Mesendoderm (in vitro differentiated cells): ENCODE results near the gene IFRD1.

ENCODE experiments used
- DNase-seq: peaks from one replicate; pipeline ENCODE4 v3.0.0; 2013
- H2AK5ac ChIP-seq: 2 replicates; pipeline ENCODE4 v1.6.1; 2013; ENCODE audit warnings: low read length, inconsistent platforms
- H2BK120ac ChIP-seq: 2 replicates; pipeline ENCODE4 v1.6.1; 2013; ENCODE audit warnings: low read depth, mild to moderate bottlenecking, low read length, moderate library complexity, mixed read lengths
- H2BK15ac ChIP-seq: replicated peaks from 2 replicates; pipeline ENCODE4 v1.6.1; 2013; ENCODE audit warnings: low read depth, mild to moderate bottlenecking, moderate library complexity
- H2BK5ac ChIP-seq: 2 replicates; pipeline ENCODE4 v1.6.1; 2013; ENCODE audit warnings: low read length, inconsistent platforms
- H3K18ac ChIP-seq: 2 replicates; pipeline ENCODE4 v1.6.1; 2013; ENCODE audit warnings: mild to moderate bottlenecking, low read length, mixed read lengths
- H3K23ac ChIP-seq: one replicate; pipeline ENCODE4 v1.6.1; 2013; ENCODE audit warnings: low read length
- H3K27ac ChIP-seq: 2 replicates; pipeline ENCODE4 v1.5.1; 2013; ENCODE audit warnings: low read depth, mild to moderate bottlenecking, inconsistent platforms, low read length, moderate library complexity
- H3K27me3 ChIP-seq: 2 replicates; pipeline ENCODE4 v1.6.1; 2013; ENCODE audit warnings: low read length, control low read depth, mild to moderate bottlenecking, inconsistent platforms; ENCODE audit not compliant: insufficient read depth, poor library complexity
- H3K36me3 ChIP-seq: 2 replicates; pipeline ENCODE4 v1.6.1; 2013; ENCODE audit warnings: low read length, inconsistent platforms; ENCODE audit not compliant: control insufficient read depth, insufficient read depth
- H3K4ac ChIP-seq: one replicate; pipeline ENCODE4 v1.6.1; 2013; ENCODE audit warnings: low read depth, mild to moderate bottlenecking, low read length, moderate library complexity
- H3K4me1 ChIP-seq: 2 replicates; pipeline ENCODE4 v1.6.1; 2013; ENCODE audit warnings: low read depth, low read length, inconsistent platforms; ENCODE audit not compliant: control insufficient read depth
- H3K4me2 ChIP-seq: 2 replicates; pipeline ENCODE4 v1.6.1; 2013; ENCODE audit warnings: low read length
- H3K4me3 ChIP-seq: 2 replicates; pipeline ENCODE4 v1.5.1; 2013; ENCODE audit warnings: mild to moderate bottlenecking, low read length
- H3K56ac ChIP-seq: one replicate; pipeline ENCODE4 v1.6.1; 2013; ENCODE audit warnings: low read length
- H3K79me1 ChIP-seq: 2 replicates; pipeline ENCODE4 v1.6.1; 2013; ENCODE audit warnings: low read length, inconsistent platforms
- H3K79me2 ChIP-seq: 2 replicates; pipeline ENCODE4 v1.6.1; 2013; ENCODE audit warnings: mild to moderate bottlenecking, low read length; ENCODE audit not compliant: control insufficient read depth, insufficient read depth
- H3K9ac ChIP-seq: 2 replicates; pipeline ENCODE4 v1.6.1; 2013; ENCODE audit warnings: low read length, inconsistent platforms
- H4K5ac ChIP-seq: one replicate; pipeline ENCODE4 v1.6.1; 2013; ENCODE audit warnings: low read length
- H4K8ac ChIP-seq: one replicate; pipeline ENCODE4 v1.6.1; 2013; ENCODE audit warnings: low read depth, mild to moderate bottlenecking, control low read depth, low read length, moderate library complexity
- WGBS: extraction: QIAGEN DNeasy Blood & Tissue Kit; methylation state at CpG from one replicate; pipeline ENCODE4 v1.1.7; 2013; ENCODE audit warnings: low lambda C conversion rate, missing lambda C conversion rate; ENCODE audit not compliant: insufficient coverage; ENCODE audit errors: extremely low coverage; 5-methylcytosine and 5-hydroxymethylcytosine counted together

Gene IFRD1

DNA sequence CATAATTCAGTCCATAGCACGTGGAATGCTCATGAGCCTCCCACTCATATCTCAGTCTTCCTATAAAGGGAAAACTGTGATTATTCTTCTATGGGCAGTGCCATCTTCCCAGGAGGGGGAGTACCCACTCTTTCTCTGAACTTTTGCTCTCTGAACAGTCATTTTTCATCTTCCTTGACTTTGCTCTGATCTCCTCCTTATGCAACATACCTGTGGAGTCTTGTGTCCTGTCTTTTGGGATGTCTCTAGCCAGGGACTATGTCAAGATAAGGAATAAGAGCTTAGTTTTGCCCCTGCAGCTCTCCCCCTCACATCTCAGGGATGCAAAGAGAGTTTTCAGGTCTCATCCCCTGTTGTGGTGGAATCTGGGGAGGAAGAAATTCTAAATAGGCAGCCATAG is 58.1 kb downstream of the IFRD1 start:
- Histone ChIP-seq H3K9ac (no peak overlapping the region), H2BK120ac (no peak overlapping the region)

GRCh38 chr7:112509402-112509801 is 59.1 kb downstream of the IFRD1 start:
- no CpG with 5 or more reads among the region's 5 CpGs for WGBS
- DNase-seq = no peak

More for the DNA sequence above, 58.1 kb downstream of the IFRD1 start:
- no peak overlapping the region for H3K56ac ChIP-seq
- no peak overlapping the region for H2AK5ac ChIP-seq
- no peak for DNase-seq
- no peak overlapping the region for H3K4me3 ChIP-seq
- no peaks in the 10 kb centered on the region for H3K4me1 ChIP-seq
- no peak overlapping the region for H2BK15ac ChIP-seq
- no peaks in the 10 kb centered on the region for H3K79me1 ChIP-seq
- H3K18ac ChIP-seq = no peak overlapping the region
- H3K23ac ChIP-seq = no peak overlapping the region
- no peaks in the 10 kb centered on the region for H3K79me2 ChIP-seq
- H3K27me3 ChIP-seq = no peaks in the 10 kb centered on the region
- no peak overlapping the region for H3K4ac ChIP-seq
- H3K4me2 ChIP-seq = no peak overlapping the region
- H2BK5ac ChIP-seq = no peak overlapping the region
- no peak overlapping the region for H4K5ac ChIP-seq
- no peak overlapping the region for H3K27ac ChIP-seq
- no peaks in the 10 kb centered on the region for H3K36me3 ChIP-seq
- no peak overlapping the region for H4K8ac ChIP-seq
- no CpG with 5 or more reads among the region's 1 CpG for WGBS

DNA sequence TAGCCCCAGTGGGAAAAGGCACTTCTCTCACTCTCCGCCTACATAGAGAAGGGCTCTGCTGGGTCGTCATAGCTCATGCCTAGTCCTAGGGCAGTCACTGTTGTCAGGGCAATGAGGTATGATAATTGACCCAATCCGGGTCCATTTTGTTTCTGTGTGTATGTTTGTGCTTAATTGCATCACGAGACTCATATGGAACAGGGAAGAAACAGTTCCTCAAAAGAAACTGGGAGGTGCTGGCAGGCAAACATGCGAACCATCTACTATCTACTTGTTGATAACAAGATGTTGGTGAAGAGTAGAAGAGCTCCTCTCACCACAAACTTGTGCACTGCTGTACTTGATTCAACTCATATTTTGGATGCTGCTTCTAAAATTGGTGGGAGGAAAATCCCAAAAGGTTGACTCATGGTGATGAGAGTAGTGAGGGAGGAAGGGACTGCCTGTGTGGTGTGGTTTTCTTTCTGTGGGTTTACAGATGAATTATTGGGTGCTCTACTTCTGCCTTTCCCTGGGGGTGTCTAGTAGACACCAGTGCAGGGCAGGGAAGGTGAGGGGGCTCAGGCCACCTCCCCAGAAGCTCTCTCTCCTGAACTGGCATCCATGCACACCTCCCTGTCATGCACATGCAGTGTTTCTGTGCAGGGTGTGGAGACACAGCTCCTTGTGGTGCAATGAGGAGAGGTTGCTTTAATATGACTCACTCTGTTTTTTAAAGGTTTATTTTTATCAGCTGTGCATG is 59.9 kb downstream of the IFRD1 start:
- WGBS = no CpG with 5 or more reads among the region's 5 CpGs
- H3K23ac ChIP-seq = no peak overlapping the region
- no peak for DNase-seq
- no peak overlapping the region for H4K5ac ChIP-seq
- H3K36me3 ChIP-seq = no peaks in the 10 kb centered on the region
- H3K27ac ChIP-seq = no peak overlapping the region
- no peak overlapping the region for H3K18ac ChIP-seq
- no peaks in the 10 kb centered on the region for H3K79me1 ChIP-seq
- H3K27me3 ChIP-seq = no peaks in the 10 kb centered on the region
- H3K4me1 ChIP-seq = no peaks in the 10 kb centered on the region
- H2BK120ac ChIP-seq = no peak overlapping the region
- no peak overlapping the region for H4K8ac ChIP-seq
- no peak overlapping the region for H2BK5ac ChIP-seq
- no peak overlapping the region for H3K9ac ChIP-seq
- H3K4me2 ChIP-seq = no peak overlapping the region
- H2AK5ac ChIP-seq = no peak overlapping the region
- H3K79me2 ChIP-seq = no peaks in the 10 kb centered on the region
- no peak overlapping the region for H3K56ac ChIP-seq
- no peak overlapping the region for H3K4me3 ChIP-seq
- H2BK15ac ChIP-seq = no peak overlapping the region
- no peak overlapping the region for H3K4ac ChIP-seq

More at GRCh38 chr7:112509402-112509801, 59.1 kb downstream of the IFRD1 start:
- no peak overlapping the region for H3K18ac ChIP-seq
- no peaks in the 10 kb centered on the region for H3K27me3 ChIP-seq
- H2AK5ac ChIP-seq = no peak overlapping the region
- no peak overlapping the region for H3K9ac ChIP-seq
- H2BK15ac ChIP-seq = no peak overlapping the region
- no peak overlapping the region for H4K8ac ChIP-seq
- H2BK5ac ChIP-seq = no peak overlapping the region
- no peaks in the 10 kb centered on the region for H3K79me1 ChIP-seq
- no peaks in the 10 kb centered on the region for H3K36me3 ChIP-seq
- no peaks in the 10 kb centered on the region for H3K79me2 ChIP-seq
- no peak overlapping the region for H3K27ac ChIP-seq
- no peak overlapping the region for H3K4me3 ChIP-seq
- no peaks in the 10 kb centered on the region for H3K4me1 ChIP-seq
- H2BK120ac ChIP-seq = no peak overlapping the region
- no peak overlapping the region for H3K23ac ChIP-seq
- no peak overlapping the region for H4K5ac ChIP-seq
- no peak overlapping the region for H3K4ac ChIP-seq
- no peak overlapping the region for H3K4me2 ChIP-seq
- H3K56ac ChIP-seq = no peak overlapping the region

- H3K79me1 ChIP-seq = no peaks in the 10 kb centered on the region
- H3K36me3 ChIP-seq = no peaks in the 10 kb centered on the region
- H3K4me2 ChIP-seq = no peak overlapping the region
- no peak overlapping the region for H4K5ac ChIP-seq
- H2AK5ac ChIP-seq = no peak overlapping the region
- no peak overlapping the region for H3K23ac ChIP-seq
- H3K56ac ChIP-seq = no peak overlapping the region
- no peak overlapping the region for H3K4me3 ChIP-seq
- H3K18ac ChIP-seq = no peak overlapping the region
- no peak for DNase-seq
- no peaks in the 10 kb centered on the region for H3K79me2 ChIP-seq
- H3K27me3 ChIP-seq = no peaks in the 10 kb centered on the region
- H2BK120ac ChIP-seq = no peak overlapping the region
- no peak overlapping the region for H2BK5ac ChIP-seq
- H4K8ac ChIP-seq = no peak overlapping the region
- no peak overlapping the region for H3K4ac ChIP-seq
- H3K27ac ChIP-seq = no peak overlapping the region
- H3K4me1 ChIP-seq = no peaks in the 10 kb centered on the region
- H3K9ac ChIP-seq = no peak overlapping the region
- H2BK15ac ChIP-seq = no peak overlapping the region
Measured at GRCh38 chr7:112510743-112511110, 60.5 kb downstream of the IFRD1 start.

DNA sequence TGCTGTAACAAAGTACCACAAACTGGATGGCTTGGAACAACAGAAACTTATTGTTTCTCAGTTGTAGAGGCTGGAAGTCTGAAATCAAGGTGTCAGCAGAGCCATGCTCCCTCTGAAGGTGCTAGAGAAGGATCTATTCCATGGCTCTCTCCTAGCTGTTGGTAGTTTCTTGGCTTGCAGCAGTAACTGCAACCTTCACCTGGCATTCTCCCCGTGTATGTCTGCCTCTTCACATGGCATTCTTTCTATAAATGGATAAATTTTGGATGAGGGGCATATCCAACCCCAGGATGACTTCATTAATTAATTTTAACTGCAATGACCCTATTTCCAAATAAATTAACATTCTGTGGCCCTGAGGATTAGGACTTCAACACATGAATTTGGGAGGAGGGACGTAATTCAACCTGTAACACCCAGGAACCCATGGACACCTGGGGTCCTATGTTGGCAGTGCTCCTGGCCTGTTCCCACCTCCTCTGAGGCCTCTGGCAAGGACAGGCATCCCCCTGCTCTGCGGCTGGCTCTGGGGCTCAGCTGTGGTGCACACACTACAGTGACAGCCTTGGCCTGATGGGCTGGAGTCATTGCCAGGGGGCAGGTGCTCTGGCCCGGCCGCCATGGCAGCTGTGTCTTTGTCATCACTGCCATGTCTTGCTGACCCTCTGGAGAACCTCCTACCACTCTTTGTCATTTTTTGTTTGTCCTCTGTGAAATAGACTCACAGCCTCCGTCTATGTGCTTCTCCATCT is 61.4 kb downstream of the IFRD1 start:
- Histone ChIP-seq H2BK15ac (no peak overlapping the region), H2BK120ac (no peak overlapping the region), H3K4me2 (no peak overlapping the region), H3K56ac (no peak overlapping the region), H3K18ac (no peak overlapping the region), H3K36me3 (no peaks in the 10 kb centered on the region), H3K27ac (no peak overlapping the region), H2AK5ac (no peak overlapping the region), H4K8ac (no peak overlapping the region), H3K79me1 (no peaks in the 10 kb centered on the region), H3K4ac (no peak overlapping the region), H3K4me3 (no peak overlapping the region), H3K4me1 (no peaks in the 10 kb centered on the region), H3K23ac (no peak overlapping the region), H3K9ac (no peak overlapping the region), H4K5ac (no peak overlapping the region), H3K79me2 (no peaks in the 10 kb centered on the region), H3K27me3 (no peaks in the 10 kb centered on the region), H2BK5ac (no peak overlapping the region)
- DNase-seq = no peak
- WGBS = no CpG with 5 or more reads among the region's 6 CpGs
